Measurements from ENCODE around the gene EFNB2.

The EFNB2 gene

DNA sequence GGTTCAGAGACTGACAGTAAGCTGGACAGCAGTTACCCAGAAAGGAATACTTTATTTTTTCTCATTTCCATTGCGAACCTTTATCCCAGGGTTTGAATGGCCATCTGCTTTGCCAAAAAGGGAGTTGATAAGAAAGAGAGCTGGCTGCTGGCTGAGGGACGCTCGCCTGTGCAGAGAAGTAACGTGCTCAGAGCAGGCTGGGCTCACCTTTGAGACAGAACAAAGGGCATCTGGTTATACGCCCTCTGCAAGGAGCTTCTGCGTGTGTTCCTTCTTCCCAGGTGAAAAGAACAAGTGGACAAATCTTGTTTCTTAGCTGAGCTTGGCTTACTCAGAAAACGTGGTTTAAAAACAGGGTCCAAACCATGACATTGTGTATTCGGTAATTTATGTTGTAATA is 47.4 kb downstream of the EFNB2 start:
- Histone ChIP-seq H4K20me1 (ENCODE audit: insufficient read depth, low read length) (no peaks in the 10 kb centered on the region), H3K27me3 (replicated peaks; ENCODE audit: insufficient read depth, low read length) (no peaks in the 10 kb centered on the region), H3F3A (ENCODE audit: insufficient read depth, low read length) (no peaks in the 10 kb centered on the region), H3K27ac (ENCODE audit: low read length) (no peak overlapping the region), H3K4me3 (ENCODE audit: low read length) (no peak overlapping the region), H3K9me3 (replicated peaks; ENCODE audit: insufficient read depth, low read length) (no peaks in the 10 kb centered on the region), H3K4me2 (ENCODE audit: low read depth, low read length) (no peak overlapping the region), H2AFZ (ENCODE audit: low read length) (no peak overlapping the region), H3K9ac (ENCODE audit: low read length) (no peak overlapping the region), H3K79me2 (ENCODE audit: low read length) (no peaks in the 10 kb centered on the region), H3K4me1 (ENCODE audit: low read length) (no peaks in the 10 kb centered on the region), H3K36me3 (replicated peaks; ENCODE audit: insufficient read depth, low read length) (no peaks in the 10 kb centered on the region), H3K9me2 (replicated peaks; ENCODE audit: insufficient read depth, low read length) (no peaks in the 10 kb centered on the region)
- TF ChIP-seq EZH2 (optimal IDR thresholded peaks at IDR 0.05; ENCODE audit: low read depth, low read length) = no peak
- no peak for TF ChIP-seq EZH2phosphoT487 (IDR thresholded peaks at IDR 0.05; ENCODE audit: low read length)
- TF ChIP-seq, protein P1, sequence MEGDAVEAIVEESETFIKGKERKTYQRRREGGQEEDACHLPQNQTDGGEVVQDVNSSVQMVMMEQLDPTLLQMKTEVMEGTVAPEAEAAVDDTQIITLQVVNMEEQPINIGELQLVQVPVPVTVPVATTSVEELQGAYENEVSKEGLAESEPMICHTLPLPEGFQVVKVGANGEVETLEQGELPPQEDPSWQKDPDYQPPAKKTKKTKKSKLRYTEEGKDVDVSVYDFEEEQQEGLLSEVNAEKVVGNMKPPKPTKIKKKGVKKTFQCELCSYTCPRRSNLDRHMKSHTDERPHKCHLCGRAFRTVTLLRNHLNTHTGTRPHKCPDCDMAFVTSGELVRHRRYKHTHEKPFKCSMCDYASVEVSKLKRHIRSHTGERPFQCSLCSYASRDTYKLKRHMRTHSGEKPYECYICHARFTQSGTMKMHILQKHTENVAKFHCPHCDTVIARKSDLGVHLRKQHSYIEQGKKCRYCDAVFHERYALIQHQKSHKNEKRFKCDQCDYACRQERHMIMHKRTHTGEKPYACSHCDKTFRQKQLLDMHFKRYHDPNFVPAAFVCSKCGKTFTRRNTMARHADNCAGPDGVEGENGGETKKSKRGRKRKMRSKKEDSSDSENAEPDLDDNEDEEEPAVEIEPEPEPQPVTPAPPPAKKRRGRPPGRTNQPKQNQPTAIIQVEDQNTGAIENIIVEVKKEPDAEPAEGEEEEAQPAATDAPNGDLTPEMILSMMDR (IDR thresholded peaks at IDR 0.05; ENCODE audit: low read length) = no peak
- DNase-seq = no peak

DNA sequence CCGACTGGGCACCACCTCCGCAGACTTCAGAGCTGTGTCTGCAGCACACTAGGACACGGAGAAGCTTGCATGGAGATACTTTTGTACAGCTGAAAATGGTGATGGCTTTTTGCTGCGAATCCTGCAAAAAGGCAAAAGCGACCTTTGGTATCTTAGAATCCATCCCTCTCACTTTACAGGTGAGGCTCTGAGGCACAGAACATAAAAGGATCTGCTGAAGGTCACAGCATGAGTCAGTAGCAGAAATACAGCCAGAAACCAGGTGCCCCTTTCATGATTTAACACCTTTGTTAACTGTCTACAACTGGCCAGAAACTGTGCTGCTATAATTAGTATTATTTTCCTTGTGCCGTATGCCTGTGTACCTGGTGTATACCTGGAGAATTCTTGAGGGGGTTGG is 48.3 kb downstream of the EFNB2 start:
- no peak overlapping the region for H3K27ac ChIP-seq (ENCODE audit: low read length)
- H3K36me3 ChIP-seq (replicated peaks; ENCODE audit: insufficient read depth, low read length) = no peaks in the 10 kb centered on the region
- DNase-seq = no peak
- no peak for TF ChIP-seq EZH2 (optimal IDR thresholded peaks at IDR 0.05; ENCODE audit: low read depth, low read length)
- no peak overlapping the region for H3K9ac ChIP-seq (ENCODE audit: low read length)
- H3K9me3 ChIP-seq (replicated peaks; ENCODE audit: insufficient read depth, low read length) = no peaks in the 10 kb centered on the region
- no peaks in the 10 kb centered on the region for H3K9me2 ChIP-seq (replicated peaks; ENCODE audit: insufficient read depth, low read length)
- no peaks in the 10 kb centered on the region for H4K20me1 ChIP-seq (ENCODE audit: insufficient read depth, low read length)
- H3K4me2 ChIP-seq (ENCODE audit: low read depth, low read length) = no peak overlapping the region
- H3F3A ChIP-seq (ENCODE audit: insufficient read depth, low read length) = no peaks in the 10 kb centered on the region
- H3K27me3 ChIP-seq (replicated peaks; ENCODE audit: insufficient read depth, low read length) = no peaks in the 10 kb centered on the region
- no peaks in the 10 kb centered on the region for H3K79me2 ChIP-seq (ENCODE audit: low read length)
- no peak overlapping the region for H3K4me3 ChIP-seq (ENCODE audit: low read length)
- H3K4me1 ChIP-seq (ENCODE audit: low read length) = no peaks in the 10 kb centered on the region
- H2AFZ ChIP-seq (ENCODE audit: low read length) = no peak overlapping the region

DNA sequence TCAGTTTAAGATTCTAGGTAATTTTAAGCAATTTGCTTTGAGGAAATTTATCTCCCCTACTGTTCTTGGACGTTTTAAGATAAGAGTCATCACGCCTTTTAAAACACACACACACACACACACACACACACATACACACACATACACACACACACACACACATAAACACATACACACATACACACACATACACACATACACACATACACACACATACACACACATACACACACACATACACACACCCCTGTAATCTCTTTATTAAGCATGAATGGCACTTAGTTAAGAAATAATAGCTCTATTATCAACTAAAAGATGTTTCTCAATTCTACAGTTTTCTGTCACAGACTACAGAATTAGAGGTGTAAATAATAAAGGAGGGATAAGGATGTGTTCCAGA is 49.2 kb downstream of the EFNB2 start:
- Histone ChIP-seq H3K27me3 (replicated peaks; ENCODE audit: insufficient read depth, low read length) (no peaks in the 10 kb centered on the region), H3K27ac (ENCODE audit: low read length) (no peak overlapping the region), H3K9me3 (replicated peaks; ENCODE audit: insufficient read depth, low read length) (no peaks in the 10 kb centered on the region), H3K4me1 (ENCODE audit: low read length) (no peaks in the 10 kb centered on the region), H3K9ac (ENCODE audit: low read length) (no peak overlapping the region), H3K4me3 (ENCODE audit: low read length) (no peak overlapping the region), H2AFZ (ENCODE audit: low read length) (no peak overlapping the region), H3K9me2 (replicated peaks; ENCODE audit: insufficient read depth, low read length) (no peaks in the 10 kb centered on the region), H3F3A (ENCODE audit: insufficient read depth, low read length) (no peaks in the 10 kb centered on the region), H4K20me1 (ENCODE audit: insufficient read depth, low read length) (no peaks in the 10 kb centered on the region), H3K79me2 (ENCODE audit: low read length) (no peaks in the 10 kb centered on the region), H3K36me3 (replicated peaks; ENCODE audit: insufficient read depth, low read length) (no peaks in the 10 kb centered on the region), H3K4me2 (ENCODE audit: low read depth, low read length) (no peak overlapping the region)
- DNase-seq = no peak
- TF ChIP-seq EZH2phosphoT487 (IDR thresholded peaks at IDR 0.05; ENCODE audit: low read length) (no peak), EZH2 (optimal IDR thresholded peaks at IDR 0.05; ENCODE audit: low read depth, low read length) (no peak)
- TF ChIP-seq, protein P1 (IDR thresholded peaks at IDR 0.05; ENCODE audit: low read length) = no peak

DNA sequence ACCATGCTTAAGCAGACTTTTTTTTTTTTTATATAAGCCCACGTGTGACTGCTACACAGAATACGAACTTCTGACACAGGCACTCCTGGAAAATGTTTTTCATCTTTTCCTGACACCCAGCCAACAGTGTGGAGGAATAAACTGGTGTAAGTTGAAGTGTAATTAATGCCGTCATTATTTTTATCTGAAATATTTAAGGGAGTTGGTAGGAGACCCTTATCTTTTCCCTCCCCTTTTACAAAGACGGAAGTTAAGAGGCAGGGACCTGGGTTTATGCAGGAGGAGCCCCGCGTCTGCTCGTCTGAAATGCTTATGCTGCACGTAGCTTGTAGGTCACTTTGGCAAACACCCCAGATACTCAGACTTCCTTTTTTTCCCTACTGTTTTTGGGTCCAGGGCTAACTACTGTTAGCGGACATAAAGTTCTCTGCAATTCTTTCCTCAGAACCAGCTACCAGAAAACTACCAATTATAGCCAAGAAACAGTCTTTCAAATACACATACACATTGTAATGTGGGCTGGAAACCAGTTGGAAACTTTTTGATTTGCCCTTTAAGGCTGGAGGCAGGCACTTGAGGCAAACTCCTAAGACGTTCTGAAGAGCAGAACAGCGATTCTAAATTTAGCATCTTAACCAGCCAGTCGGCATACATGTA is 50.8 kb downstream of the EFNB2 start:
- no peaks in the 10 kb centered on the region for H3K9me3 ChIP-seq (replicated peaks; ENCODE audit: insufficient read depth, low read length)
- no peak overlapping the region for H3K9ac ChIP-seq (ENCODE audit: low read length)
- no peak for DNase-seq
- no peak for TF ChIP-seq EZH2 (optimal IDR thresholded peaks at IDR 0.05; ENCODE audit: low read depth, low read length)
- TF ChIP-seq EZH2phosphoT487 (IDR thresholded peaks at IDR 0.05; ENCODE audit: low read length) = no peak
- TF ChIP-seq, protein P1 (IDR thresholded peaks at IDR 0.05; ENCODE audit: low read length) = no peak
- no peaks in the 10 kb centered on the region for H3K36me3 ChIP-seq (replicated peaks; ENCODE audit: insufficient read depth, low read length)
- no peaks in the 10 kb centered on the region for H3F3A ChIP-seq (ENCODE audit: insufficient read depth, low read length)
- H3K27ac ChIP-seq (ENCODE audit: low read length) = no peak overlapping the region
- H3K27me3 ChIP-seq (replicated peaks; ENCODE audit: insufficient read depth, low read length) = no peaks in the 10 kb centered on the region
- no peaks in the 10 kb centered on the region for H3K4me1 ChIP-seq (ENCODE audit: low read length)
- no peak overlapping the region for H3K4me3 ChIP-seq (ENCODE audit: low read length)
- no peaks in the 10 kb centered on the region for H3K9me2 ChIP-seq (replicated peaks; ENCODE audit: insufficient read depth, low read length)
- H3K79me2 ChIP-seq (ENCODE audit: low read length) = no peaks in the 10 kb centered on the region
- H2AFZ ChIP-seq (ENCODE audit: low read length) = no peak overlapping the region
- no peak overlapping the region for H3K4me2 ChIP-seq (ENCODE audit: low read depth, low read length)
- H4K20me1 ChIP-seq (ENCODE audit: insufficient read depth, low read length) = no peaks in the 10 kb centered on the region

Measured in MM.1S (cell line).